Central memory CD8-positive, alpha-beta T cell (primary cell): Measurements from ENCODE around the gene SERPINH1.

Source experiments
- ATAC-seq: fragments of 150-1000 bp; cut with Tn5 transposase; replicated peaks from 2 replicates; pipeline ENCODE4 v1.10.0; 2022; ENCODE audit warnings: mild to moderate bottlenecking, moderate FRiP score, moderate number of reproducible peaks; ENCODE audit not compliant: poor library complexity, severe bottlenecking; ENCODE audit errors: extremely low read depth
- DNase-seq, 2 donors: peaks; one replicate each; pipeline ENCODE4 v3.0.0; 2021; ENCODE audit warnings: low spot score in 2 of 2
- H3K27ac Mint-ChIP-seq: one replicate; pipeline ENCODE4 v1.8.0; 2022; ENCODE audit warnings: low read depth, mild to moderate bottlenecking, moderate library complexity, mixed read lengths
- H3K27me3 Mint-ChIP-seq: one replicate; pipeline ENCODE4 v1.8.0; 2022; ENCODE audit warnings: mixed read lengths
- H3K36me3 Mint-ChIP-seq: one replicate; pipeline ENCODE4 v1.8.0; 2022; ENCODE audit warnings: mild to moderate bottlenecking, moderate library complexity, mixed read lengths; ENCODE audit not compliant: insufficient read depth
- H3K4me1 Mint-ChIP-seq: one replicate; pipeline ENCODE4 v1.8.0; 2022; ENCODE audit warnings: mixed read lengths
- H3K4me3 Mint-ChIP-seq: one replicate; pipeline ENCODE4 v1.8.0; 2022; ENCODE audit warnings: mild to moderate bottlenecking, moderate library complexity, mixed read lengths
- H3K9me3 Mint-ChIP-seq: one replicate; pipeline ENCODE4 v1.8.0; 2022; ENCODE audit warnings: mixed read lengths

SERPINH1 gene

GRCh38 chr11:75553182-75553581 lies 8.9 kb upstream of the SERPINH1 start:
- DNase-seq, result no peak
- H3K4me1 Mint-ChIP-seq, result no peaks in the 10 kb centered on the region

GRCh38 chr11:75553889-75554257 lies 8.2 kb upstream of the SERPINH1 start:
- H3K27me3 Mint-ChIP-seq, result no peaks in the 10 kb centered on the region
- DNase-seq (no peak), ATAC-seq (no peak)
- no peaks in the 10 kb centered on the region for H3K9me3 Mint-ChIP-seq
- H3K36me3 Mint-ChIP-seq, result no peaks in the 10 kb centered on the region
- no peak overlapping the region for H3K27ac Mint-ChIP-seq
- no peaks in the 10 kb centered on the region for H3K4me1 Mint-ChIP-seq
- H3K4me3 Mint-ChIP-seq, result no peak overlapping the region

More at GRCh38 chr11:75553182-75553581, 8.9 kb upstream of the SERPINH1 start:
- no peaks in the 10 kb centered on the region for H3K36me3 Mint-ChIP-seq
- no peak overlapping the region for H3K4me3 Mint-ChIP-seq
- H3K9me3 Mint-ChIP-seq, result no peaks in the 10 kb centered on the region
- ATAC-seq, result no peak
- H3K27ac Mint-ChIP-seq, result no peak overlapping the region
- H3K27me3 Mint-ChIP-seq, result no peaks in the 10 kb centered on the region

DNA sequence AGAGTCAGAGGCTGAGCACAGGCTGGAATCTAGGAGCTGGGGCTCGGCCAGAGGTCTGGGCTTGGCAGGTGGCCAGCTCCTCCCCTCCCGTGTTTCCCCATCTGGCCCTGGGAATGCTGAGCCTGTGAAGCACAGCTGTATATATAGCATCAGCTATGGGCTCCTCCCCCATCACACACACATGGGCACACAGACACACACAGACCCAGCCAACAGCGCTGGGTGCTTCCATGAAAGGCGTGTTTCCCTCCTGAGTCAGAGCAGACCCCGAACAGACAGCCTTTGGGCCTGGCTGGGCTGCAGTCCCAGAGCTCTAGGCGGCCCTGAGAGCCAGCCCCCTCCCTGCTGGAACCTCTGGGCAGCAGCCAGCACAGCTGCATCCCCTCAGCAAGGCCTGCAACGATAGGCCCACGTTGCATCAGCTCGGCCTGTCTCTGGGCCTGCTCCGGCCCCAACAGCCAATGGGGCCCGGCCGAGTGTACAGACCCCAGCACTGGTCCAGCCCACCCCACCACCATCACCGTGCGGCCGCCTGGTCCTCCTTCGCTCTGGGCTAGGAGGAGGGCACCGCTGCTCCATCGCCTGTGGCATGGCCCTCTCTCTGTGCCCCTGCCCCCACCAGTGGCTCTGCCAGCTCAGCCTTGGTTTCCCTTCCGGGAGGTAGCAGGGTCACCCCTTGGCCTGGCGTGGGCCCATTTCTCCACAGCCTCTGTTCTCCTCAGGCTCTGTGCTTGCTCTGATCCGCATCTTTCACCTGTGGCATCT lies 7.6 kb upstream of the SERPINH1 start:
- no peak overlapping the region for H3K27ac Mint-ChIP-seq
- no peaks in the 10 kb centered on the region for H3K36me3 Mint-ChIP-seq
- H3K9me3 Mint-ChIP-seq, result no peaks in the 10 kb centered on the region
- no peak for ATAC-seq
- no peak overlapping the region for H3K4me3 Mint-ChIP-seq
- H3K27me3 Mint-ChIP-seq, result no peaks in the 10 kb centered on the region
- no peak for DNase-seq
- no peaks in the 10 kb centered on the region for H3K4me1 Mint-ChIP-seq

GRCh38 chr11:75555079-75555811 lies 6.8 kb upstream of the SERPINH1 start:
- Mint-ChIP-seq H3K4me1 (no peaks in the 10 kb centered on the region), H3K4me3 (no peak overlapping the region), H3K36me3 (no peaks in the 10 kb centered on the region), H3K27me3 (no peaks in the 10 kb centered on the region), H3K9me3 (no peaks in the 10 kb centered on the region), H3K27ac (no peak overlapping the region)
- ATAC-seq, result no peak
- no peak for DNase-seq

DNA sequence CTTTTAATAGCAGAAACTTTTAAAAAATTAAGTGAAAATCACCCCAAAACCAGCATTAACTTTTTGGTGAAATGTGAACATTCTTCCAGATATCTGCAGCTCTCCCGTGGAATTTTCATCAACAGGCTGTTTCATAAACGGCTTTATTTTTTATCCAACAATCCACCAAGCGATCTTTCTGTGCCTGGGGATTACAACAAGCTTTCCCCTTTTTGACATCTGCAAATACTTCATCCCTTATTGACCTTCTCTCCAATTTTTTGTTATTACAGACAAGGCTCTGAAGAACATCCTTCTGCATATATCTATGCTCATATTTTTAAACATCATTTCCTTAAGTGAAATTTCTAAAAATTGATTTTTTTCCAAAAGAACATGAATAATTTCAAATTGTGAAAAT lies 5.8 kb upstream of the SERPINH1 start:
- ATAC-seq (no peak), DNase-seq (no peak)
- no peaks in the 10 kb centered on the region for H3K36me3 Mint-ChIP-seq
- H3K9me3 Mint-ChIP-seq, result no peaks in the 10 kb centered on the region
- H3K27ac Mint-ChIP-seq, result no peak overlapping the region
- H3K4me1 Mint-ChIP-seq, result peaks cover 7% of the 10 kb centered on the region
- H3K27me3 Mint-ChIP-seq, result no peaks in the 10 kb centered on the region
- H3K4me3 Mint-ChIP-seq, result no peak overlapping the region

GRCh38 chr11:75557666-75558494 lies 4.2 kb upstream of the SERPINH1 start:
- DNase-seq (no peak), ATAC-seq (no peak)
- Mint-ChIP-seq H3K27ac (no peak overlapping the region), H3K27me3 (no peaks in the 10 kb centered on the region), H3K9me3 (no peaks in the 10 kb centered on the region), H3K4me3 (no peak overlapping the region), H3K36me3 (peaks cover 4% of the 10 kb centered on the region), H3K4me1 (peaks cover 22% of the 10 kb centered on the region)

DNA sequence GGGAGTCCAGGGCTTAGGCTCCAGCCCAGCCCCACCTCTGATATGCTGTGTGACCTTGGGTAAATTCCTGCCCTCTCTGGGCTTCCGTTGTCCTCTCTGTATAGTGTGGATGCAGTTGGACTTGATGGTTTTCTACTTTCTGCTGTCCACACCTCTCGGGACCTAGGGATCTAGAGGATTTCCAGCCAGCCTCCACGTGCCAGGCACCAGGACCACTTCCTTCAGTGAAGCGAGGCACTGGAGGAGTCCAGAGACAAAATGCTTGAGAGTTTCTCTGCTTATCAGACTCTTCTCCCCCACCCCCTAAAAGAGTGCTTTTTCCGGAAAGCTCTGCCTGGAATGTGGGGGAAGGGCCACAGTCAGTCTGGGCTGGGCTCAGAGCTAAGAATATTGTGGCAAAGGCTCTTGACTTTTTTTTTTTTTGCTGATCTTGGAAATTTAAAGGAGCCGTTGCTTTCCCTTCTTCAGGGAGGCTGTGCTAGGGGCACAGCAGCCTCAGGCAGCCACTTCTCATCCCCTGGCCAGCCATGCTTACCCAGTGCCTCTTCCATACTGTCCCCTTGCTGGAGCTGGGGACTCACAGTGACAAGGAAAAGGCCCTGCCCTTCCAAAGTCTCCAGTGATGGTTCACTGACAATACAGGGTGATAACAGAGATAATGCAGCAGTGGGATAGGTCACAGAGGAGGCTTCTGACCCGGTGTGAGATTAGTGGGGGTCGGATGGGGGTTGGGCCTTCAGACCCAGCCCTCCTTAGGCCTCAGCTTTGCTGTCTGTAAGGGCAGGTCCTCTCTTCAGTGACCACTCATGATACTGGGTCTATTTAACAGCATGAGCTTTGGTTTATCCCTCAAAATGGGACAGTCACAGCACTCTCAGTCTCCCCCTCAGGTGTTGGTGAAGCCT lies 2.9 kb upstream of the SERPINH1 start:
- no peak overlapping the region for H3K27ac Mint-ChIP-seq

DNA sequence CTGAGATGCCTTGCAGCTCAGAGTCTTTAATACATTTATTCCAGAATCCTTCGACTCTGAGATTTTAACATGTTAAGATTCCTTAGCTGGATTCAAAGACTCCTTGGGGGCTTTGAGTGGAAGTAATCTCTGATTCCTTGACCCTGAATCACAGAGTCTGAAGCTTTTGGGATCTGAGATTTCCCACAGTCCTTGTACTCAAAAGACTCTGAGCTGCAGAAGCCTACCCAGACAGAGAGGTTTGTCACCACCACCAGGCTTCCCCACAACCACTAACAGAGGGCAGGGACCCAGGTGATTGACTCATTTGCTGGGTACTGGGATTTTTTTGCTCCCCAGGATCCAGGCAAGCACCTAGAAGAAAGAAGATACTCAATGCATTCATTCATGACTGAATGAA lies 1.4 kb upstream of the SERPINH1 start:
- H3K27ac Mint-ChIP-seq, result peak overlapping the region; percentile 98
- DNase-seq, result no peak

More for the DNA sequence above, 2.9 kb upstream of the SERPINH1 start:
- Mint-ChIP-seq H3K4me1 (peaks cover 32% of the 10 kb centered on the region), H3K36me3 (peaks cover 4% of the 10 kb centered on the region), H3K27me3 (no peaks in the 10 kb centered on the region), H3K9me3 (no peaks in the 10 kb centered on the region), H3K4me3 (no peak overlapping the region)
- ATAC-seq, result no peak
- DNase-seq, result no peak

DNA sequence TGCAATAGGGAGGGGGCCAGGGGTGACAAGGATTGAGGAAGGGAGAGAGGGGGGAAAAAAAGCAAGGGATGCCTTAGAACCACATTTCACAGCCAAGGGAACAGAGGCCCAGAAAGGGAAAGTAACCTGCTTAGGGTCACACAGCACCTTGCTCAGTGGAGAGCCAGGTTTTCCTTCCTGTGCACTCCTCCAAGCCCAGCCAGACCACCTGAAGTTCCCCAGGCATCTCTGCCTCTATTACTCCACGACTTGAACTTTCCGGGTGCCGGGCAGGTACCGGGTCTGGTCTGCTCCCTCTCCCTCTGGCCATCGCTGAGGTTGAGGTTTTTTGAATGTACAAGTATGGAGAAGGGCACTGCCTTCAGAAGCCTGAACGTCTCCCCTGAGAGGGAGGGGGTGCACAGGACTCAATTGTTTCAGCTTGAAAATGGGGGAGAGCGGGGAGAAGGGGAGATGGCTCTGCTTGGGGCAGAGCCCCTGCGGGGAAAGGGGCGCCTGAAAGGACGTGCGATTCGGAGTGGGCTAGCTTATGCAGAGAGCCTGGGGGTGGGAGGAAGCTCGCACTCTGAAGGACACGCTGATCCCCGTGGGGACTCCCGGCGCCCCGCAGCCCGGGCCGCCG lies 516 bp upstream of the SERPINH1 start:
- peaks cover 47% of the 10 kb centered on the region for H3K4me1 Mint-ChIP-seq
- peak overlapping the region; percentile 98 for H3K4me3 Mint-ChIP-seq
- H3K27me3 Mint-ChIP-seq, result no peaks in the 10 kb centered on the region
- no peaks in the 10 kb centered on the region for H3K9me3 Mint-ChIP-seq
- ATAC-seq (peak; percentile 15), DNase-seq (no peak)
- H3K36me3 Mint-ChIP-seq, result peaks cover 7% of the 10 kb centered on the region
- peak overlapping the region; percentile 98 for H3K27ac Mint-ChIP-seq

More for the DNA sequence above, 1.4 kb upstream of the SERPINH1 start:
- ATAC-seq, result no peak
- Mint-ChIP-seq H3K4me1 (peaks cover 43% of the 10 kb centered on the region), H3K27me3 (no peaks in the 10 kb centered on the region), H3K9me3 (no peaks in the 10 kb centered on the region), H3K4me3 (peak overlapping the region; percentile 98), H3K36me3 (peaks cover 4% of the 10 kb centered on the region)

GRCh38 chr11:75562836-75563484 lies 907 bp downstream of the SERPINH1 start:
- H3K9me3 Mint-ChIP-seq, result no peaks in the 10 kb centered on the region
- no peaks in the 10 kb centered on the region for H3K27me3 Mint-ChIP-seq
- H3K27ac Mint-ChIP-seq, result peak overlapping the region; percentile 98
- DNase-seq (no peak), ATAC-seq (no peak)
- H3K36me3 Mint-ChIP-seq, result peaks cover 8% of the 10 kb centered on the region
- peak overlapping the region; percentile 98 for H3K4me3 Mint-ChIP-seq
- H3K4me1 Mint-ChIP-seq, result peaks cover 47% of the 10 kb centered on the region

- Mint-ChIP-seq H3K36me3 (peaks cover 8% of the 10 kb centered on the region), H3K9me3 (no peaks in the 10 kb centered on the region), H3K27ac (peak overlapping the region; percentile 86), H3K4me1 (peaks cover 47% of the 10 kb centered on the region), H3K27me3 (no peaks in the 10 kb centered on the region), H3K4me3 (peak overlapping the region; percentile 98)
- no peak for DNase-seq
- no peak for ATAC-seq
Measured at GRCh38 chr11:75563501-75563977, 1.5 kb downstream of the SERPINH1 start.
